OCI-LY7 (cell line): ENCODE measurements around the gene BORCS6.

ENCODE experiments used
- EZH2phosphoT487 ChIP-seq: fragments of 200-600 bp; sonication (generic); IDR thresholded peaks from 2 replicates; pipeline ENCODE4 v1.6.1; 2018; ENCODE audit warnings: low read depth, borderline replicate concordance, mild to moderate bottlenecking, mixed run types, antibody characterized with exemption, low read length, moderate library complexity, mixed read lengths
- TF ChIP-seq, protein P1 (sequence below): fragments of 200-600 bp; sonication (generic); conservative IDR thresholded peaks from 2 replicates; pipeline ENCODE4 v1.5.1; 2014; ENCODE audit warnings: mild to moderate bottlenecking, antibody characterized with exemption, low read length, moderate library complexity, mixed read lengths

GRCh38 chr17:8175795-8176196 is 14.2 kb downstream of the BORCS6 start:
- TF ChIP-seq, protein P1, sequence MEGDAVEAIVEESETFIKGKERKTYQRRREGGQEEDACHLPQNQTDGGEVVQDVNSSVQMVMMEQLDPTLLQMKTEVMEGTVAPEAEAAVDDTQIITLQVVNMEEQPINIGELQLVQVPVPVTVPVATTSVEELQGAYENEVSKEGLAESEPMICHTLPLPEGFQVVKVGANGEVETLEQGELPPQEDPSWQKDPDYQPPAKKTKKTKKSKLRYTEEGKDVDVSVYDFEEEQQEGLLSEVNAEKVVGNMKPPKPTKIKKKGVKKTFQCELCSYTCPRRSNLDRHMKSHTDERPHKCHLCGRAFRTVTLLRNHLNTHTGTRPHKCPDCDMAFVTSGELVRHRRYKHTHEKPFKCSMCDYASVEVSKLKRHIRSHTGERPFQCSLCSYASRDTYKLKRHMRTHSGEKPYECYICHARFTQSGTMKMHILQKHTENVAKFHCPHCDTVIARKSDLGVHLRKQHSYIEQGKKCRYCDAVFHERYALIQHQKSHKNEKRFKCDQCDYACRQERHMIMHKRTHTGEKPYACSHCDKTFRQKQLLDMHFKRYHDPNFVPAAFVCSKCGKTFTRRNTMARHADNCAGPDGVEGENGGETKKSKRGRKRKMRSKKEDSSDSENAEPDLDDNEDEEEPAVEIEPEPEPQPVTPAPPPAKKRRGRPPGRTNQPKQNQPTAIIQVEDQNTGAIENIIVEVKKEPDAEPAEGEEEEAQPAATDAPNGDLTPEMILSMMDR, result no peak
- no peak for TF ChIP-seq EZH2phosphoT487
